Muscle of leg (tissue), 11 donors: ENCODE results near the gene CCM2L. TPM values are rescaled to one million over a fixed set of nuclear protein-coding genes. Genes with fewer than 3 reads are reported as not detected.

Source experiments
- DNase-seq: peaks from one replicate; pipeline ENCODE4 v3.0.0; 2013
- H3K27ac ChIP-seq: one replicate; pipeline ENCODE4 v1.5.1; 2013; ENCODE audit warnings: mild to moderate bottlenecking, low read length, control low read depth
- H3K27me3 ChIP-seq: one replicate; pipeline ENCODE4 v1.6.1; 2013; ENCODE audit warnings: low read length; ENCODE audit not compliant: control insufficient read depth, insufficient read depth
- H3K36me3 ChIP-seq: one replicate; pipeline ENCODE4 v1.6.1; 2013; ENCODE audit warnings: low read length; ENCODE audit not compliant: control insufficient read depth, insufficient read depth
- H3K4me1 ChIP-seq: one replicate; pipeline ENCODE4 v1.6.1; 2013; ENCODE audit warnings: low read length; ENCODE audit not compliant: control insufficient read depth, insufficient read depth
- H3K4me3 ChIP-seq: one replicate; pipeline ENCODE4 v1.5.1; 2013; ENCODE audit warnings: low read length, control low read depth
- H3K9me3 ChIP-seq: replicated peaks from 2 replicates; pipeline ENCODE4 v1.6.1; 2013; ENCODE audit warnings: low read depth, low read length; ENCODE audit not compliant: control insufficient read depth
- WGBS: methylation state at CpG from one replicate; pipeline ENCODE4 v1.1.5; 2013; ENCODE audit warnings: missing lambda C conversion rate; ENCODE audit not compliant: insufficient coverage; 5-methylcytosine and 5-hydroxymethylcytosine counted together
- polyA plus RNA-seq, 8 donors: library from polyadenylated mRNA; unstranded; fragments of 120-200 nt; gene quantifications; one replicate each; pipeline versions ENCODE4 v1.2.1 to v1.2.3, GENCODE V29; 2013; ENCODE audit warnings: inconsistent platforms in 1 of 8, low replicate concordance in 1 of 8; ENCODE audit not compliant: insufficient read length in 8 of 8, insufficient read depth in 1 of 8
- total RNA-seq: library from RNA; stranded (reverse); fragments of 120-200 nt; gene quantifications from one replicate; pipeline ENCODE4 v1.2.4, GENCODE V29; 2013

CCM2L gene
- total and polyA plus RNA-seq, 9 donors: 4.9 to 7.8 (median 6.0) TPM

DNA sequence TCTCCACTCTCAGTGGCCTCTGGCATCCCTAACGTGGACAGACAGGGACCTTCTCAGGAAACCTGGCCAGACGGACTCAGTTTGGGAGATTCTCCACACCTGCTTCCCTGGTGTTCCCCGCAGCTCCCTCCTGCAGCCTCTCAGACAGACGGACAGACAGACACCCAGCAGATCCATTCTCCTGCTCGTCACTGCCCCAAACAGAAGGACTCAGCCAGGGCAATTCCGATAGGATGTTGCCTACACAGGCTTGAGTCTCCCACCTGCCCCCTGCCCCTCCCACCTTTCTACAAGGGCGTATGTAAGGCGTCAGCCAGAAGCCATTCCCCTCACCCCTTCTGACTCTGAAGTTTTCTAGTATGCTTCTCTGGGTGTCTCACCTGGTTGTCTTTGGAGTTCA lies 428 bp downstream of the CCM2L start:
- peak overlapping the region; percentile 22 for H3K4me3 ChIP-seq
- DNase-seq: no peak
- no peaks in the 10 kb centered on the region for H3K36me3 ChIP-seq
- WGBS: 20% methylated on average over 5 of the region's 8 CpGs
- H3K27me3 ChIP-seq: peaks cover 10% of the 10 kb centered on the region
- no peaks in the 10 kb centered on the region for H3K9me3 ChIP-seq
- peak overlapping the region; percentile 79 for H3K27ac ChIP-seq
- peaks cover 14% of the 10 kb centered on the region for H3K4me1 ChIP-seq

- Histone ChIP-seq H3K9me3 (no peaks in the 10 kb centered on the region), H3K36me3 (no peaks in the 10 kb centered on the region), H3K4me1 (peaks cover 10% of the 10 kb centered on the region), H3K27ac (no peak overlapping the region), H3K4me3 (no peak overlapping the region), H3K27me3 (peaks cover 12% of the 10 kb centered on the region)
- WGBS: 33% methylated on average over 2 of the region's 5 CpGs
- DNase-seq: no peak
These were observed 2.0 kb downstream of the CCM2L start for GRCh38 chr20:32012159-32012688.

DNA sequence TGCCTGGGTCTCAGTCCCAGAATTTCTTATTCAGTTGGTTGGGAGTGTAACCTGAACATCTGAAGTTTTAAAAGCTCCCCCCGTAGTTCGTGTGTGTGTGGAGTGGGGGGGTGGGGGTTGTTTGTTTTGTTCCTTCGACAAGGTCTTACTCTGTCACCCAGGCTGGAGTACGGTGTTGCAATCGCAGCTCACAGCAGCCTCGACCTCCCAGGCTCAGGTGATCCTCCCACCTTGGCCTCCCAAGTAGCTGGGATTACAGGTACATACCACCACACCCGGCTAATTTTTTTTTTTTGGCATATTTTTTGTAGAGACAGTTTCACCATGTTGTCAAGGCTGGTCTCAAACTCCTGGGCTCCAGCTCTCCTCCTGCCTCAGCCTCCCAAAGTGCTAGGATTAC lies 3.1 kb downstream of the CCM2L start:
- Histone ChIP-seq H3K4me1 (peaks cover 3% of the 10 kb centered on the region), H3K9me3 (no peaks in the 10 kb centered on the region), H3K27ac (no peak overlapping the region), H3K27me3 (peaks cover 17% of the 10 kb centered on the region), H3K4me3 (no peak overlapping the region), H3K36me3 (no peaks in the 10 kb centered on the region)
- no CpG with 5 or more reads among the region's 7 CpGs for WGBS
- no peak for DNase-seq

DNA sequence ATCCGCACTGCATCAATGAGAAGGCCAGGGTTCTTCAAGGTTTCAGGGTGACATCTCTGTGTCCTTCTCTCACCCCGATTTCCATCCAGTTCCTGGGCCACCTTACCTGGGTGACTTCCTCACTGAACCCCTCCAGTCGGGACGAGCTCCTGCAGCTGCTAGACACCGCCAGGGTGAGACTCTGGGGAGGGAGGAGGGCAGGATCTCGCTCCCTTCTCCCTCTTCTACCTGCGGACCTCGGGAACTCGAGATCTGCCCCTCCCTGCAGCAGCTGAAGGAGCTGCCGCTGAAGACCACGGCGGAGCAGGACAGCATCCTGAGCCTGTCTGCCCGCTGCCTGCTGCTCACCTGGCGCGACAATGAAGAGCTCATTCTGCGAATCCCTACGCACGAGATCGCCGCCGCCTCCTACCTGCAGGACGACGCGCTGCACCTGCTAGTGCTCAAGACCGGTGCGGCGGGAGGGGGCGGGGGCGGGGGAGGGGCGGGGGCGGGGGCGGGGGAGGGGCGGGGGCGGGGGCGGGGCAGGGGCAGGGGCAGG lies 7.5 kb downstream of the CCM2L start:
- no peak overlapping the region for H3K4me3 ChIP-seq
- peaks cover 38% of the 10 kb centered on the region for H3K27me3 ChIP-seq
- no peaks in the 10 kb centered on the region for H3K36me3 ChIP-seq
- no peak for DNase-seq
- H3K4me1 ChIP-seq: peaks cover 9% of the 10 kb centered on the region
- no peak overlapping the region for H3K27ac ChIP-seq
- WGBS: 9% methylated on average over 9 of the region's 35 CpGs
- no peaks in the 10 kb centered on the region for H3K9me3 ChIP-seq

- Histone ChIP-seq H3K27me3 (peaks cover 38% of the 10 kb centered on the region), H3K4me1 (peaks cover 9% of the 10 kb centered on the region), H3K4me3 (peak overlapping the region; percentile 44), H3K36me3 (no peaks in the 10 kb centered on the region), H3K9me3 (no peaks in the 10 kb centered on the region), H3K27ac (no peak overlapping the region)
- WGBS: 1% methylated on average over 64 of the region's 67 CpGs
- peak; percentile 48 for DNase-seq
These were observed 8.3 kb downstream of the CCM2L start for GRCh38 chr20:32018269-32019155.

DNA sequence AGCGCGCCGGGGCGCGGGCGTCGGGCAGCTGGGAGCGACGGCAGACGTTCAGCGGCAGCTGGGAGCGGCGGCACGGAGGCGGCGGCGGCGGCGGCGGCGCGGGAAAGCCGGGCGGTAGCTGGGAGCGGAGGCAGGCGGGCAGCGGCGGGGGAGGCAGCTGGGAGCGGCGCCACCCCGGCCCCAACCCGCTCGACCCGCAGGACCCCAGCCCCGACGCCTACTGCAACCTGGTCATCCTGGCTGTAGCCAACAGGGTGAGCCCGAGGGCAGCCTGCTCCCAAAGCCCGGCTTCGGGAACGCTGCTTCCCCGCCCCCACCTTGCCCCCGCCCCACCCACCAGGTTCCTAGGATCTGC lies 8.9 kb downstream of the CCM2L start:
- peaks cover 38% of the 10 kb centered on the region for H3K27me3 ChIP-seq
- H3K27ac ChIP-seq: no peak overlapping the region
- H3K4me1 ChIP-seq: peaks cover 9% of the 10 kb centered on the region
- H3K36me3 ChIP-seq: no peaks in the 10 kb centered on the region
- H3K9me3 ChIP-seq: no peaks in the 10 kb centered on the region
- H3K4me3 ChIP-seq: no peak overlapping the region
- 0% methylated on average over 35 of the region's 42 CpGs for WGBS
- peak; percentile 22 for DNase-seq

DNA sequence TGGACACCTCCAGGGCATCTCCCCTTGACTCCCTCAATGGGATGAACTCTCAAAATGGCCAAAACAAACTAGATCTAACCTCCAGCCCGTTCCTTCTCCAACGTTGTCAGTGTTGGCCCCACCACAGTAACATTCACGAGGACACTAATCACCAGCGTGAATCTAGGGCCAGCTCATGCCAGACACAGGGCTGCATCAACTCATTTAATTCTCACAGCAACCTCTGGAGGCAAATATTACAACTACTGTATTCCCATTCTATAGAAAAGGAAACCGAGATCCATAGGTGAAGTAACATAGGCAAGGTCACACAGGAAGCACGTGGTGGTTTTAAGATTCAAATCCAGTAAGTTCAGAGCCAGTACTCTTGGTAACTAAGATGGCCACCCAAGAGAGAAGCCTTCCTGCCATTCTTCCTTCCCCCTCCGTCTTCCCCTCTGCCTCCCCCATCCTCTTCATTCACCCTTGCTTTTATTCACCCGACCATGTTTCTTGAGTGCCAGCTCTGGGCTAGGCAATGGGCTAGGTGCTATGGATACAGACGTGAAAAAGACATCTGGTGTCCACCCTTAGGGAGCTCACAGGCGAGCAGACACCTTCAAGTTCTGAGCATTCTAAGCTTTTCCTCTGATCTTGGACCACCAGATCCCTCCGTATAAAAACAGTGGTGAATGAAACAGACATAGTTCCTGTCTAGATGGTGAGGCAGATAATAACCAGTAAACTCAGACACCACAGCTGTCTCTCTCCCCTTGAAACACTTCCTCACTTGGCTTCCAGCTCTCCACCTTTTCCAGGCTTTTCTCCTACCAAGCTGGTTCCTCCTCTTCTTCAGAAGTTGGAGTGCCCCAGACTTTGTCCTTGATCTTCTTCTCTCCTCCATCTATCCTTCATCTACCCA lies 9.6 kb downstream of the CCM2L start:
- WGBS: 29% methylated on average over 9 of the region's 11 CpGs
- DNase-seq: no peak
- H3K27ac ChIP-seq: no peak overlapping the region
- no peaks in the 10 kb centered on the region for H3K9me3 ChIP-seq
- H3K27me3 ChIP-seq: peaks cover 38% of the 10 kb centered on the region
- no peak overlapping the region for H3K4me3 ChIP-seq
- no peaks in the 10 kb centered on the region for H3K36me3 ChIP-seq
- peaks cover 9% of the 10 kb centered on the region for H3K4me1 ChIP-seq

DNA sequence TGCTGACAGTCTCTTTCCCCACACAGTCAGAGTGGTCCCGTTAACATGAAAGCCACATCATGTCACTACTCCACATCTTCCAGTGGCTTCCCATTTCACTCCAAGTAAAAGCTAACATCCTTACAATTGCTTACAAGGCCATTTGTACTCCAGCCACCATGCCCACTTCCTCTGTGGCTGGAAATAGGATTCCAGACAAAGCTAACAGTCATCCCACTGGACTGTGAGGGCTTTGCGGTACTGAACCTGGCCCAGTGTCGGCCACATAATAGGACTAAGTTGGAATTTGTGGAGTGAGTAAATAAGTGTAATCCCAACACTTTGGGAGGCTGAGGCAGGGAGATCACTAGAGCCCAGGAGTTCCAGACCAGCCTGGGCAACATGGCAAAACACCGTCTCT lies 10.9 kb downstream of the CCM2L start:
- no peak overlapping the region for H3K4me3 ChIP-seq
- peaks cover 9% of the 10 kb centered on the region for H3K4me1 ChIP-seq
- no peak overlapping the region for H3K27ac ChIP-seq
- DNase-seq: no peak
- H3K36me3 ChIP-seq: no peaks in the 10 kb centered on the region
- H3K27me3 ChIP-seq: peaks cover 38% of the 10 kb centered on the region
- 71% methylated on average over 1 of the region's 4 CpGs for WGBS
- H3K9me3 ChIP-seq: no peaks in the 10 kb centered on the region

DNA sequence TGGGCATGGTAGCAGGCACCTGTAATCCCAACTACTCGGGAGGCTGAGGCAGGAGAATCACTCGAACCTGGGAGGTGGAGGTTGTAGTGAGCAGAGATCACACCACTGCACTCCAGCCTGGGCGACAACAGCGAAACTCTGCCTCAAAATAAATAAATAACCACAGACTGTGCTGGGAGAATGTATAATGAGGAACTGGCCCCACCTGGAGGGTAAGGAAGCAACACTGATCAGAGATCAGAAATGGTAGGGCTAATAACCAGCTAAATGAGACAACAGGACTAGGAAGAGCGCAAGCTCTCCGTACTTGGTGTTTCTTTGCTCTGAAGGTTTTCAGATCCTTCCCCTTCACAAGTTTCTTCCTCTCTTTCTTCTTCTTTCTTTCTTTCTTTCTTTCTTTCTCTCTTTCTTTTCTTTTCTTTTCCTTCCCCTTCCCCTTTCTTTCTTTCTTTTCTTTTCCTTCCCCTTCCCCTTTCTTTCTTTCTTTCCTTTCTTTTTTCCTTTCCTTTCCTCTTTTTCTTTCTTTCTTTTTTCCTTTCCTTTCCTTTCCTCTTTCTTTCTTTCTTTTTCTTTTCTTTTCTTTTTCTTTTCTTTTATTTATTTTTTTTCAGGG lies 14.6 kb downstream of the CCM2L start:
- H3K9me3 ChIP-seq: no peaks in the 10 kb centered on the region
- no peak overlapping the region for H3K4me3 ChIP-seq
- no peaks in the 10 kb centered on the region for H3K36me3 ChIP-seq
- WGBS: 83% methylated on average over 2 of the region's 6 CpGs
- no peak overlapping the region for H3K27ac ChIP-seq
- no peak for DNase-seq
- peaks cover 22% of the 10 kb centered on the region for H3K27me3 ChIP-seq
- H3K4me1 ChIP-seq: peaks cover under 1% of the 10 kb centered on the region
